Stimulated activated CD8-positive, alpha-beta memory T cell treated with anti-CD3 and anti-CD28 coated beads, Interleukin-12 subunit alpha, Interleukin-12 subunit beta, amount 100 ng/mL, for 24 hours (primary cell): Measurements from ENCODE around the gene ROBO1.

ENCODE experiments used
- DNase-seq: peaks from one replicate; pipeline ENCODE4 v3.0.0-alpha.2; 2020; ENCODE audit errors: extremely low read depth

Gene ROBO1

GRCh38 chr3:79015854-79016253 lies 751.9 kb downstream of the ROBO1 start:
- DNase-seq, result no peak

DNA sequence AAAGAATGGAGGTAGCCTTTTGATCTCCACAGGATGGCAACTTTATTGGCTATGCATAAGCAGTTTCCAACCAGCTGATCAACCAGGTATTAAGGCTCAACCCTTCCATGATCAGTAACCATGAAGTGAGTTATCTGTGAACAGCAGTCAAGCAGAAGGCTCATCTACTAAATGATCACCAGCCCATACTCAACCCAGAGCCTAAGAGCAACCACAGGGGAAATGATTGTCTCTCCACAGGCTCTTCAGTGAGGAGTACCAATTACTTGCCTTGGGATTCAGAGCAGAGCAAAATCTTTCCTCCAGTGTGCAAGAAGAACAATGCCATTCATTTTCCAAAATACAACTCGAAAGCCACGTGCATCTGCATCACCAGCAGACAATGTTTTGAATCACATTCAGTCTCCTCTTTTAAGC lies 754.8 kb downstream of the ROBO1 start:
- no peak for DNase-seq

DNA sequence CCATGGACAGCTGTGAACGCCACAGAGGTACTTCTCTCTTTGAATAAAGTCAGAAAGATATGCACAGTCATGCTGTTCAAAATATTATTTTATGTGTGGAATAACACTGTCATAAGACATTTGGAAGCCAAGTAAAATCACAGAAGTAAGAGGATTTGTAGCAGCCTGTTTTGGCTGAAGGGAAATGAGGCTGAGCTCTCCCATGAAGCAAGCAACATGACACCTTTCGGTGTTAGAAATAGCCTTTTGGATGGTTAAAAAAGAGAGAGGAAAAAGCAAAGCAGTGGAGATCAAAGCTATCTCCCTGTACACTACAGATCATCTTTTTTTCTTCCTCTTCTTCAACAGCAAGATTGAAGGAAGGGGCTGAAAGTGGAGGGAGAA lies 755.3 kb downstream of the ROBO1 start:
- DNase-seq, result no peak

DNA sequence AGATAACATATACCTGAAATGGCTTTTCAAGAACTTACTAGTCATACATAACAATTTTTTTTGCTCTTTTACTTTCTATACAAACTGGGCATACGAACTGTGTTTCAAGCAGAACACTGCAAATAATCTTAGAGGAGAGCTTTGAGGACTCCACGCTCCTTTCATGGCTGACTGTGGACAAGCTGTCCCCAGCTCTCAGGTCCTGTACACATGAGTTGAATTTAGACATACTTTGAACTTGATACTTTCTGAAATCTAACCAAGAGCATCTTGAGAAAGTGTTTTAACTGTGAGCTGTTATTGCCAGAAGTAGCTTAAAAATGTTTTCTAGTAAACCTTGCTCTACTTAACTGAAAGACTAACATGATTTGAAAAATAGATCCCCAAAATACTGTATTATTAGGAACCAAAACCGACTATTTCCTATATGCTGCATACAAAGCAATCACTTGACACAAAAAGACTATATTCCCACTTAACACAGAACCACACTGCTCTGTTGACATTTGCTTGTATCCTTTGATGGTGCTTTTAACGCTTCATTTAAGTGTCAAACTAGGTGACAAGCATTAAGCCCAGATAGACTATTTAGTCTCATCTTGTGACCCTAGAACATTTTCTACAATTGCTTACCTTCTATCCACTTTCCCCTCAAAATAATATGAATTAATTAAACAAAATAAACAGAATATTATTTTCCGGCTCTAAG lies 755.8 kb downstream of the ROBO1 start:
- DNase-seq, result no peak

- no peak for DNase-seq
Measured at GRCh38 chr3:79009861-79010260, 757.9 kb downstream of the ROBO1 start.

- DNase-seq, result no peak
Measured at GRCh38 chr3:79006077-79006476, 761.7 kb downstream of the ROBO1 start.

- DNase-seq, result no peak
Measured at GRCh38 chr3:79005084-79005483, 762.7 kb downstream of the ROBO1 start.

GRCh38 chr3:79003994-79004393 lies 763.8 kb downstream of the ROBO1 start:
- DNase-seq, result no peak

GRCh38 chr3:79002465-79003372 lies 765.1 kb downstream of the ROBO1 start:
- DNase-seq, result no peak

- DNase-seq, result no peak
Measured at GRCh38 chr3:79001255-79001654, 766.5 kb downstream of the ROBO1 start.

DNA sequence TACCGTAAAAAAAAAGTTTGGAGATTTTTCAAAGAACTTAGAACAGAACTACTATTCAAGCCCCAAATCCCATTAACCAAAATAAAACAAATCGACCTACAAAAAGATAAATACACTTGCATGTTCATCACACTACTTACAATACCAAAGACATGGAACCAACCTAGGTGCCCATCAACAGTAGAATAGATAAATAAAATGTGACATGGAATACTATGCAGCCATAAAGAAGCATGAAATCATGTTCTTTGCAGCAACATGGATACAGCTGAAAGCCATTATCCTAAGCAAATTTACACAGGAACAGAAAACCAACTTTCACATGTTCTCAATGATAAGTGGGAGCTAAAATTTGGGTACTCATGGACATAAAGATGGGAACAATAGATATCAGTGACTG lies 768.7 kb downstream of the ROBO1 start:
- no peak for DNase-seq

GRCh38 chr3:78995087-78995486 lies 772.7 kb downstream of the ROBO1 start:
- no peak for DNase-seq

DNA sequence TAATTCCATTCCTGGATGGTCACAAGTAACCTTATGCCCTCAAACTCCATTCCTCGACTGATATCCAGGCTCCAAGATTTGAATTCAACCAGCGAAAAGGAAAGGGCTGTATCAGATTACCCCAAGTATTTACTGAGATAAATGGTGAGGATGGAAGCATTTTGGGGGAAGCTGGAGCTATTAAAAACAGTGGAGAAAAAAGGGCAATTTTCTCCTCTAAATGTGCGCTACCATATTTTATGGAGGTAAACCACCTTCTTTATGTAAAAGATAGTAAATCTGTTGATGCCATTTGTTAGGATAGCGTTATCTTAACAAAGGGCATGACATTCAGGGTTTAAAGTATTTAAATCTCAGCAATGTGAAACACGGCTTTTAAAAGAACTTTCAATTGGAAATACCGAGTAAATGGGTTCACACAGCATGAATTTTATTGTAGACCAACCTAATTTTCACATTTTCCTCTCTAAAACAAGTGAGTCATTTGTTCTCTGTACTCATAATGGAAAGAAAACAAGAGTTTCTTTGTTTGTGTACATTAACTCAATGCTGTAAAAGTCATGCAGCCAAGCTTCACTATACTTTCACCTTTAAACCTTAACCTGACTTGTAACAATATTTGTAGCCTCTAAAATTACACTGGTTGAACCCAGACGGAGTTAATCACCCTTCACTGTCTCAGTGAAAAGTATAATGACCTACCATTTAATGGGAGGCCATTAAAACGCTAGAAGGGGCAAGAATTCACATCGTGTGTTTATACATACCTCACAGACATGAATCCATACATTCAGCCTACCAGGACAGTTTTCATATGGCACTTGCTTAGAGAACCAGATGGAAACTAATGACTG lies 773.4 kb downstream of the ROBO1 start:
- DNase-seq, result no peak

- no peak for DNase-seq
Measured at GRCh38 chr3:78993375-78993774, 774.4 kb downstream of the ROBO1 start.

DNA sequence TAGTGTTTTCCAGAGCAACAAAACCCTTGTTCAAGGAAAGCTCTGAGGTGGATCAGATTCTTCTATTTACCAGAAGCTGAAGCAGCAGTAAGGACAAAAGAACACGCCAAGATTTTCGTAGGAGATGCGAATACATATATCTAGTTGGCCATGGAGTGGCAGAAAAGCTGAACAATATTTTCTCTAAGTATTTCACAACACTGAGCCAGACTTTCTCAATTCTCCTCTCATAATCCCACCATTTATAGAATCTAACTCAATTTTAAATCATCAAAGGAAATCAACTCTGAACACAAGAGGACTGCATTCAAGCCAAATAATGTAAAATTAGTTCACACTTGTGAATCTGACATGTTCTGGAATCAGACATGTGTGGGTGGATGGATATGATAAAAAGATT lies 775.0 kb downstream of the ROBO1 start:
- DNase-seq, result no peak

- no peak for DNase-seq
Measured at GRCh38 chr3:78992400-78992799, 775.4 kb downstream of the ROBO1 start.

DNA sequence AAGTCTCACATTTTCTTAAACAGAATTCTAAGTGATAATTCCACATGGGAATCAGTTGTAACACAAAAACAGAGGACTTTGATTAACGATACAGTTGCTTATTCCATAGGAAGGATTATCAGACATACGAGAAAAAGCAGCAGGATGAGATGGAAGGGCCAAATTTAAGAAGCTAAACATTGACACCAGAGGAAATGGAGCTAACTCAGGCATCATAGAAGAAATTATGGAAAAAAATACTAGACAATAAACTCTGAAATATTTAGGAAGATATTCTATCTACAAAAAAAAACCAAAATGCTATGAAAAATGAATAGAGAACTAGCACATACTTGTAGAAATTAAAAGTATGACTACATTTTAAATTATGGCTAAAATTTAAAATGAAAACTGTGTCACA lies 776.1 kb downstream of the ROBO1 start:
- DNase-seq, result no peak

DNA sequence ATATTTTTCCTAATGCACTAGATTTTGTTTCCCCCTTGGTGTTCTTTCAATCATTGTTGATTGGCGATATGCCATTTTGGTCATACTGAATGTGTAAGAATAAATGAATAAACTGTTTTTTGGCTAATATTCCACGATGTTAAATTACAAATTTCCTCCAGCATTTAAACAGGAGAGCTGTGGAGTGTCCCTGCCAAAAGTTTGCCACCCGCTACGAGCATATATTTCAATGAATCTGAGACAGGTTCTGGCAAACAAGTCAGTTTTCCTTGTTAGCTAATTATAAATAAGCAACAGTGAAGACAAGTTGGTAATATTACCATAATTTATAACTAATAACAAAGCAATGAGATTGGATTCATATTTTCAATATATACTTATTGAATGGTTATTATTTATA lies 777.6 kb downstream of the ROBO1 start:
- no peak for DNase-seq

DNA sequence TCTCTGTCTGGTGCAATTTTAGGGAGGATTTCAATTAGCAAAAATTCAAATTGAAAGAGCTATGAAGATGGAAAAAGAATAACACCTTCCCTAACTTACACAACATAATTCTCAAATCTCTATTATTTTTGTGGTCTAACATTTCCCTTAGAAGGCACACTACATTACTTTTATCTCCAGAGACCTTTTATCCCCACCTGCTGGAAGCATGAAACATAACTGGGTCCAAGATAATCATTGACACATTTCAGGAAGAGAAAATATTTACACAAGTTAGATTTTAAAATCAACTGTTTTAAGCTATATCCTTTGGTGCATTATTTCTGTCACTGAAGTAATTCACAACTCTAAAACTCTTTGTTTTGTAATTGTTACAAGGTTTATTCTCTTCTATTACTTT lies 779.5 kb downstream of the ROBO1 start:
- DNase-seq, result no peak

DNA sequence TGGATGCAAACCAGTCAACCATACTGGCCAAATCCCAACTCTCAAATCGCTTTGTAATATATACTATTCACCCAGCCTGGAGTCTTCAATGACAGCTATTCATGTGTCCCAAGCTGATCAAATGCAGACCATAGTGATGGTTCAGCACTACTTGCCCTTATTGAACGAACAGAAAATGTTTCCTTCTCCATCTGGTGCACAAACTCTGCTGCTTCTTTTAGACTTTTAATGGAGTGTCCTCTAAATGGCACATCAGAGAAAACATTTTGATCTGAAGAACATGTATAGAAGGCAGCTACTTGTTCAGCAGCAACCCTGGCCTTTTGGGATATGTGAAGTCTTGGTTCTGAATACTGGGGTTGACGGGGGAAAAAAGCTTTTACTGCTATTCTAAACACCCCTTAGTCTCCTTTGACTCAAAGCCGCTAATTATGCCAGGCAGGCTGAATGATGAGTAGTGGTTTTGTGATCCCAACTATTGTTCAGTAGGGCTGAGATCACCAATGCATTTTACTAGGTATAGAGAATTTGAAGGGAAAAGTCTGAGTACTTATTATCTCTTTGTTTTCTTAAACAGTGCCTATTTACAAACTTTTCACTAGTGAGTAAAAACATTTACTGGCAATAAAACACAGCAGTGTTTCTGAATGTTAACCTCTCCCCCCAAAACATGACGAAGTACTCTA lies 781.2 kb downstream of the ROBO1 start:
- DNase-seq, result no peak

DNA sequence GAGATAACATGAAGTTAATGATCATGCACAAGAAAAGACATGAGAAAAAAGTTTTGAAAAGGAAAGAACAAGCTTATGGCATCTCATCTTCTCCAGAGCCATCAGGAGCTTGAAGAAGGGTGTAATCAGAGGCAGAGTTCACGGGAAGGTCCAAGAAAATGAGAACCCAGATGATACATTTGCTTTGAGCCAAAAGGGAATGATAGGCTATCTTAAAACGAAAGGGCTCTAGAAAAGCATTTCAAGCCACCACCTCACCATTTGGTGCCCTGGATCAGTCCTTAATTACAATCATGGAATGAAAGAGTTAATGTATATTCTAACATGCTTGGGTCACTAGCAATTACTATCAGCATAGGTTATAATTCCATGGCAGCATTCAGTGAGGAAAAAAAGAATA lies 781.8 kb downstream of the ROBO1 start:
- DNase-seq, result no peak

DNA sequence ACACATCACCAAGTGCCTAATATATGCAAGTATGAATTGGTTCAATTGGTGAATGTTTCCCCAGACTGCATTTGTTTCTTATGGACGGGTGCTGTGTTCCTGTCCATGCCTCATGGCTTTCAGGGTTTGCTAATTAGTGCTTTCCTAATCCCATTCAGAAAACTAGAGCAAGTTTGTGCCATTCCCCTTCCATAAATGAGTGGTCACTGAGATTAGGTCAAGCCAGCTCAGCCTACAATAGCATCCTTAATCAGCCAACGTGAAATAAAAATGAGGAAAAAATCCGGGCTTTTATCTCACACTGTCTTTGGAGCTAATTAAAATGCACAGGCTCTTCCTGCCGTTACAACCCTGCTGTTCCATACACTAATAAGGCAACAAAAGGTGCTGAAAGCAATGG lies 788.8 kb downstream of the ROBO1 start:
- no peak for DNase-seq
